A673 (cell line): Measurements from ENCODE around the gene KIF2A. TPM values are rescaled to one million over a fixed set of nuclear protein-coding genes. Genes with fewer than 3 reads are reported as not detected.

ENCODE experiments used
- BruUV-seq: library from RNA; stranded (reverse); fragments of 400-500 nt; replicated peaks from 2 replicates; lab custom pipeline; 2021; lab: Mats Ljungman, UMichigan
- CTCF ChIA-PET: fragments of 300-600 bp; sonication (Branson Sonifier 250); formaldehyde crosslinking; loops from one replicate; lab custom pipeline; 2022; ENCODE audit warnings: antibody characterized with exemption; lab: Charles Lee
- POLR2A ChIA-PET: fragments of 300-600 bp; sonication (Branson Sonifier 250); formaldehyde crosslinking; loops from one replicate; lab custom pipeline; 2022; ENCODE audit warnings: antibody characterized with exemption; ENCODE audit not compliant: low non-redundant PET; lab: Charles Lee
- DNase-seq: peaks from one replicate; pipeline ENCODE4 v3.0.0-alpha.2; 2015; ENCODE audit warnings: low spot score
- H3K27ac ChIP-seq: fragments of 200-600 bp; sonication (generic); 2 replicates; pipeline ENCODE4 v1.5.1; 2016; ENCODE audit warnings: mixed run types, low read depth, mild to moderate bottlenecking, mixed read lengths, antibody characterized with exemption, low read length; ENCODE audit not compliant: poor library complexity, severe bottlenecking
- H3K27me3 ChIP-seq: fragments of 200-600 bp; sonication (generic); replicated peaks from 2 replicates; pipeline ENCODE4 v1.6.1; 2017; ENCODE audit warnings: mixed run types, low read depth, mild to moderate bottlenecking, mixed read lengths, antibody characterized with exemption, low read length; ENCODE audit not compliant: insufficient read depth, poor library complexity
- H3K36me3 ChIP-seq: fragments of 200-600 bp; sonication (generic); 2 replicates; pipeline ENCODE4 v1.6.1; 2016; ENCODE audit warnings: mixed run types, mild to moderate bottlenecking, mixed read lengths, antibody characterized with exemption, low read length; ENCODE audit not compliant: insufficient read depth, poor library complexity, severe bottlenecking
- H3K4me1 ChIP-seq: fragments of 200-600 bp; sonication (generic); 2 replicates; pipeline ENCODE4 v1.6.1; 2017; ENCODE audit warnings: mixed run types, mild to moderate bottlenecking, mixed read lengths, antibody characterized with exemption, low read length; ENCODE audit not compliant: insufficient read depth, poor library complexity, severe bottlenecking
- H3K4me3 ChIP-seq: fragments of 200-600 bp; sonication (generic); 2 replicates; pipeline ENCODE4 v1.5.1; 2016; ENCODE audit warnings: low read depth, mixed run types, mild to moderate bottlenecking, mixed read lengths, low read length; ENCODE audit not compliant: poor library complexity, severe bottlenecking
- H3K9me3 ChIP-seq: fragments of 200-600 bp; sonication (generic); 2 replicates; pipeline ENCODE4 v1.6.1; 2016; ENCODE audit warnings: mixed run types, low read depth, mild to moderate bottlenecking, mixed read lengths, antibody characterized with exemption, low read length; ENCODE audit not compliant: poor library complexity, severe bottlenecking
- CTCF ChIP-seq: fragments of 300-800, 200-600 bp; sonication (generic); conservative IDR thresholded peaks from 2 replicates; pipeline ENCODE4 v1.5.1; 2017; ENCODE audit warnings: low read depth, mild to moderate bottlenecking, antibody characterized with exemption, low read length, moderate library complexity, mixed read lengths
- EZH2 ChIP-seq: fragments of 200-600 bp; sonication (generic); IDR thresholded peaks from 2 replicates; pipeline ENCODE4 v1.6.1; 2017; ENCODE audit warnings: borderline replicate concordance, low read depth, mild to moderate bottlenecking, mixed read lengths, antibody characterized with exemption, low read length; ENCODE audit not compliant: poor library complexity, severe bottlenecking
- intact Hi-C: fragments of 100-400 bp; cut with micrococcal nuclease; formaldehyde crosslinking; loops from one replicate; pipeline ENCODE4 v1.10.0; 2022; ENCODE audit not compliant: unreplicated experiment
- total RNA-seq: library from RNA; stranded (reverse); gene quantifications from 2 replicates; pipeline ENCODE4 v1.2.3, GENCODE V29; 2021

Gene KIF2A
- total RNA-seq, 1 experiment from 2014 or later: 92.4 TPM

GRCh38 chr5:62275581-62275980 lies 30.4 kb upstream of the KIF2A start:
- CTCF ChIA-PET: no interaction called here
- DNase-seq: no peak
- intact Hi-C loops: no loop called here
- H3K36me3 ChIP-seq: no peaks in the 10 kb centered on the region
- H3K4me3 ChIP-seq: no peak overlapping the region
- no peak overlapping the region for H3K27ac ChIP-seq
- TF ChIP-seq CTCF: no peak
- no peak for TF ChIP-seq EZH2
- no peaks in the 10 kb centered on the region for H3K27me3 ChIP-seq
- no TSS peak for BruUV-seq
- H3K4me1 ChIP-seq: no peaks in the 10 kb centered on the region
- H3K9me3 ChIP-seq: no peaks in the 10 kb centered on the region
- POLR2A ChIA-PET: no interaction called here

- Histone ChIP-seq H3K9me3 (no peaks in the 10 kb centered on the region), H3K4me3 (no peak overlapping the region), H3K4me1 (no peaks in the 10 kb centered on the region), H3K27ac (no peak overlapping the region), H3K36me3 (no peaks in the 10 kb centered on the region), H3K27me3 (no peaks in the 10 kb centered on the region)
- no peak for TF ChIP-seq EZH2
- no peak for TF ChIP-seq CTCF
- DNase-seq: no peak
- no TSS peak for BruUV-seq
- ChIA-PET CTCF (no interaction called here), POLR2A (no interaction called here)
- intact Hi-C loops: no loop called here
Observed at GRCh38 chr5:62281411-62281810, 24.6 kb upstream of the KIF2A start.

GRCh38 chr5:62282064-62282463 lies 23.9 kb upstream of the KIF2A start:
- no peak overlapping the region for H3K4me3 ChIP-seq
- no peaks in the 10 kb centered on the region for H3K27me3 ChIP-seq
- no peaks in the 10 kb centered on the region for H3K4me1 ChIP-seq
- H3K9me3 ChIP-seq: no peaks in the 10 kb centered on the region
- BruUV-seq: no TSS peak
- intact Hi-C loops: no loop called here
- no peak for DNase-seq
- CTCF ChIA-PET: no interaction called here
- POLR2A ChIA-PET: no interaction called here
- TF ChIP-seq CTCF (no peak), EZH2 (no peak)
- no peaks in the 10 kb centered on the region for H3K36me3 ChIP-seq
- H3K27ac ChIP-seq: no peak overlapping the region
